Measurements from ENCODE around the gene BPIFA1.
A peak's percentile ranks its signal among the peaks of the same experiment; 100 is the strongest.

BPIFA1 gene

DNA sequence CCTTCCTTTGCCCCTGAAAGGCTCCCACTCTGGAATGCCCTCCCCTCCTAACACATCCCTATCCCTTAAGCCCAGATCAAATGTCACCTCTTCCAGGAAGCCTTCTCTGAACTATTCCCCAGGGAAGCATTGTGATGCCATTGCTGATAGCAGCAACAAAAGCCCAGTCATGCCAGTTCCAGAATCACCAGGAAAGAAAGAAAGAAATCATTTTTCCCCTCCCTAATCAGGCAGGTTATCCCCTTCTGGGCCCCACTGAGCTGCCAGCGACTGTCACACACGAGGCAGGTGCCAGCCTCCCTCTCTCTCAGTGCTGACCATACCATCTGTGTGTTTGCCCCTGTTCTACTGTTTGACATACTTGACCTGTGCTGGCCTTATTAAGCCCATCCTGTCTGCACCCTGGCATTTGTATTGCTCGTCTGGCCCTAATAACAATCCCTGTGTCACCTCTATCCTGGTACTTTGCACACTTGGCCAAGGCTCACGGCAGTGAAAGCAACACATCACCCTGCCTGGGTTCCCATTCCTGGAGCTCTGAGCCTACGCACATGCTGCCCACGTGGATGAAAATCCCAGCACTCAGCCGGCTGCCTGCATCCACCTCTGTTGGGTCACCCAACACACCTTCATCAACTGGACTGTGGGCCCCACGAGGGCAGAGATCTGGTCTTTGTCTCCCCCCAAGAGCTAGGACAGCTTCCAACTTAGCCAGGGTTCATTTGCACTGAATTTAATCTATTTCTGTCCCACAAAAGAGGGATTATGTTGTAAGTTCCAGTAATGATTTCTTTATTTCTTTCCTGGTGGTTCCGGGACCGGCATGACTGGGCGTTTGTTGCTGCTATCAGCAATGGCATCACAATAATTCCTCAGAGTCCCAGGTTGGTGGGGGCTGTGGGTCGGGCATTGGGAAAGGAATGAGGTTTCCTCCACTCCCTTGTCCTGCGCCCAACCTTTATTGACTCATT, 42.0 kb downstream of the BPIFA1 start:
- no peaks in the 10 kb centered on the region for H3K4me1 ChIP-seq (ENCODE audit: insufficient read depth, low read length)
- no peak overlapping the region for H2AFZ ChIP-seq (ENCODE audit: low read depth, low read length)
- TF ChIP-seq, protein P1, sequence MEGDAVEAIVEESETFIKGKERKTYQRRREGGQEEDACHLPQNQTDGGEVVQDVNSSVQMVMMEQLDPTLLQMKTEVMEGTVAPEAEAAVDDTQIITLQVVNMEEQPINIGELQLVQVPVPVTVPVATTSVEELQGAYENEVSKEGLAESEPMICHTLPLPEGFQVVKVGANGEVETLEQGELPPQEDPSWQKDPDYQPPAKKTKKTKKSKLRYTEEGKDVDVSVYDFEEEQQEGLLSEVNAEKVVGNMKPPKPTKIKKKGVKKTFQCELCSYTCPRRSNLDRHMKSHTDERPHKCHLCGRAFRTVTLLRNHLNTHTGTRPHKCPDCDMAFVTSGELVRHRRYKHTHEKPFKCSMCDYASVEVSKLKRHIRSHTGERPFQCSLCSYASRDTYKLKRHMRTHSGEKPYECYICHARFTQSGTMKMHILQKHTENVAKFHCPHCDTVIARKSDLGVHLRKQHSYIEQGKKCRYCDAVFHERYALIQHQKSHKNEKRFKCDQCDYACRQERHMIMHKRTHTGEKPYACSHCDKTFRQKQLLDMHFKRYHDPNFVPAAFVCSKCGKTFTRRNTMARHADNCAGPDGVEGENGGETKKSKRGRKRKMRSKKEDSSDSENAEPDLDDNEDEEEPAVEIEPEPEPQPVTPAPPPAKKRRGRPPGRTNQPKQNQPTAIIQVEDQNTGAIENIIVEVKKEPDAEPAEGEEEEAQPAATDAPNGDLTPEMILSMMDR (IDR thresholded peaks at IDR 0.05; ENCODE audit: borderline replicate concordance, extremely low read depth, low read length, poor library complexity, severe bottlenecking): no peak
- peak; percentile 37 for TF ChIP-seq EZH2 (IDR thresholded peaks at IDR 0.05; ENCODE audit: borderline replicate concordance, low read depth, low read length, severe bottlenecking)
- DNase-seq (no peak), ATAC-seq (ENCODE audit: insufficient read depth, low read depth) (no peak)
- H3K36me3 ChIP-seq (ENCODE audit: insufficient read depth, low read length): no peaks in the 10 kb centered on the region
- no peak overlapping the region for H3K9ac ChIP-seq (ENCODE audit: low read depth, low read length)
- H3K4me2 ChIP-seq (ENCODE audit: insufficient read depth, low read length): no peak overlapping the region
- H3K79me2 ChIP-seq (ENCODE audit: insufficient read depth, low read length): no peaks in the 10 kb centered on the region
- H3K9me3 ChIP-seq (ENCODE audit: insufficient read depth, low read length, severe bottlenecking): no peaks in the 10 kb centered on the region
- no peak overlapping the region for H3K4me3 ChIP-seq (ENCODE audit: low read depth in 1 of 2, low read length in 2 of 2)
- H3K27me3 ChIP-seq (ENCODE audit: insufficient read depth, low read length, poor library complexity): peaks cover 11% of the 10 kb centered on the region
- H4K20me1 ChIP-seq (ENCODE audit: insufficient read depth, low read length): no peaks in the 10 kb centered on the region
- H3K27ac ChIP-seq (ENCODE audit: low read length): no peak overlapping the region

DNA sequence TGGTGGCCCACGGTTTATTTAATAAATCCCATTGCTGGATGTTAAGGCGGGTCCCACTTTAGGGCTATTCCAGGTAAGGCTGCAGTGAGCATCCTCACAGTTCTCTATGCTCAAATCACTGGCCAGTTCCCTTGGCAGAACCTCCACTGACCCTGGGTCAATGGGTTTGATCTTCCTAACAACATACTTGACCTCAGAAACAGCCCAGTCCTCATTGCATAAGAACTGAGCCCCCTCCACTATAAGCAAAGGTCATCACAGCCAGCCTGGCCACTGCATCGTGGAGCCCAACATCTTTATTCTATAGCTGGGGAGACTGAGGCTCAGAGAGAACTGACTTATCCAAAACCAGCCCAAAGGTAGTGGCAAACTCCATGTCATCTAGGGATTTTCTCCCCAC, 42.9 kb downstream of the BPIFA1 start:
- H3K9me3 ChIP-seq (ENCODE audit: insufficient read depth, low read length, severe bottlenecking): no peaks in the 10 kb centered on the region

GRCh38 chr20:33279261-33279910, 43.6 kb downstream of the BPIFA1 start:
- DNase-seq (no peak), ATAC-seq (ENCODE audit: insufficient read depth, low read depth) (no peak)
- H3K4me2 ChIP-seq (ENCODE audit: insufficient read depth, low read length): no peak overlapping the region
- no peak overlapping the region for H2AFZ ChIP-seq (ENCODE audit: low read depth, low read length)
- no peaks in the 10 kb centered on the region for H4K20me1 ChIP-seq (ENCODE audit: insufficient read depth, low read length)
- no peaks in the 10 kb centered on the region for H3K4me1 ChIP-seq (ENCODE audit: insufficient read depth, low read length)
- no peaks in the 10 kb centered on the region for H3K36me3 ChIP-seq (ENCODE audit: insufficient read depth, low read length)
- H3K4me3 ChIP-seq (ENCODE audit: low read depth in 1 of 2, low read length in 2 of 2): no peak overlapping the region
- no peaks in the 10 kb centered on the region for H3K79me2 ChIP-seq (ENCODE audit: insufficient read depth, low read length)
- no peak overlapping the region for H3K9ac ChIP-seq (ENCODE audit: low read depth, low read length)
- H3K27me3 ChIP-seq (ENCODE audit: insufficient read depth, low read length, poor library complexity): peaks cover 22% of the 10 kb centered on the region
- no peak for TF ChIP-seq EZH2 (IDR thresholded peaks at IDR 0.05; ENCODE audit: borderline replicate concordance, low read depth, low read length, severe bottlenecking)
- TF ChIP-seq, protein P1 (IDR thresholded peaks at IDR 0.05; ENCODE audit: borderline replicate concordance, extremely low read depth, low read length, poor library complexity, severe bottlenecking): no peak
- H3K9me3 ChIP-seq (ENCODE audit: insufficient read depth, low read length, severe bottlenecking): no peaks in the 10 kb centered on the region
- H3K27ac ChIP-seq (ENCODE audit: low read length): no peak overlapping the region

More for the DNA sequence above, 42.9 kb downstream of the BPIFA1 start:
- Histone ChIP-seq H3K4me3 (ENCODE audit: low read depth in 1 of 2, low read length in 2 of 2) (no peak overlapping the region), H3K79me2 (ENCODE audit: insufficient read depth, low read length) (no peaks in the 10 kb centered on the region), H2AFZ (ENCODE audit: low read depth, low read length) (no peak overlapping the region), H4K20me1 (ENCODE audit: insufficient read depth, low read length) (no peaks in the 10 kb centered on the region), H3K9ac (ENCODE audit: low read depth, low read length) (no peak overlapping the region), H3K27ac (ENCODE audit: low read length) (no peak overlapping the region), H3K4me2 (ENCODE audit: insufficient read depth, low read length) (no peak overlapping the region), H3K4me1 (ENCODE audit: insufficient read depth, low read length) (no peaks in the 10 kb centered on the region), H3K36me3 (ENCODE audit: insufficient read depth, low read length) (no peaks in the 10 kb centered on the region), H3K27me3 (ENCODE audit: insufficient read depth, low read length, poor library complexity) (peaks cover 15% of the 10 kb centered on the region)
- no peak for DNase-seq
- no peak for ATAC-seq (ENCODE audit: insufficient read depth, low read depth)
- TF ChIP-seq, protein P1 (IDR thresholded peaks at IDR 0.05; ENCODE audit: borderline replicate concordance, extremely low read depth, low read length, poor library complexity, severe bottlenecking): no peak
- TF ChIP-seq EZH2 (IDR thresholded peaks at IDR 0.05; ENCODE audit: borderline replicate concordance, low read depth, low read length, severe bottlenecking): no peak

All from DND-41 (cell line).